GM18907 (cell line): Measurements from ENCODE around the gene NES.
"Not testable (repeated sequence)": the region's sequence is repeated elsewhere in the genome, so short reads cannot be mapped to it uniquely, and the experiment has no call there.

Experiments used
- ATAC-seq: cut with Tn5 transposase; IDR thresholded peaks from one replicate; pipeline ENCODE4 v1.9.1; 2021; ENCODE audit warnings: mild to moderate bottlenecking, moderate library complexity; ENCODE audit not compliant: unreplicated experiment

NES gene

GRCh38 chr1:156647351-156647750 lies 29.9 kb downstream of the NES start:
- ATAC-seq: no peak

- no peak for ATAC-seq
These were observed 30.4 kb downstream of the NES start for GRCh38 chr1:156646738-156647211.

GRCh38 chr1:156645666-156646065 lies 31.5 kb downstream of the NES start:
- no peak for ATAC-seq

GRCh38 chr1:156645056-156645455 lies 32.2 kb downstream of the NES start:
- no peak for ATAC-seq

GRCh38 chr1:156644640-156645039 lies 32.6 kb downstream of the NES start:
- no peak for ATAC-seq

GRCh38 chr1:156644146-156644545 lies 33.1 kb downstream of the NES start:
- ATAC-seq: no peak

GRCh38 chr1:156643778-156644092 lies 33.5 kb downstream of the NES start:
- no peak for ATAC-seq

- ATAC-seq: no peak
These were observed 34.0 kb downstream of the NES start for GRCh38 chr1:156643049-156643777.

GRCh38 chr1:156642265-156643048 lies 34.8 kb downstream of the NES start:
- no peak for ATAC-seq

GRCh38 chr1:156641761-156642264 lies 35.4 kb downstream of the NES start, which contains the start of gene BCAN:
Gene BCAN (plus strand): TSS chr1:156642117. CDS start chr1:156646055, 3,938 bp downstream.
- no peak for ATAC-seq

- ATAC-seq: no peak
These were observed 36.1 kb downstream of the NES start for GRCh38 chr1:156640842-156641706.

- ATAC-seq: no peak
These were observed 37.6 kb downstream of the NES start for GRCh38 chr1:156639601-156640101.

GRCh38 chr1:156638189-156638985 lies 38.8 kb downstream of the NES start:
- no peak for ATAC-seq

- ATAC-seq: no peak
These were observed 44.9 kb downstream of the NES start for GRCh38 chr1:156632355-156632754.

GRCh38 chr1:156631152-156631551 lies 46.1 kb downstream of the NES start:
- ATAC-seq: not testable (repeated sequence)

GRCh38 chr1:156629823-156630449 lies 47.3 kb downstream of the NES start:
- ATAC-seq: no peak

GRCh38 chr1:156627313-156627880 lies 49.8 kb downstream of the NES start:
- no peak for ATAC-seq

GRCh38 chr1:156626079-156626438 lies 51.1 kb downstream of the NES start:
- no peak for ATAC-seq

- no peak for ATAC-seq
These were observed 51.6 kb downstream of the NES start for GRCh38 chr1:156625436-156626078.
